K562 (cell line): ENCODE data around the gene RNF113B. TPM values are rescaled to one million over a fixed set of nuclear protein-coding genes. Genes with fewer than 3 reads are reported as not detected.

ENCODE experiments used
- ATAC-seq: fragments of 200-7000 bp; cut with Tn5 transposase; 3 replicates; pipeline ENCODE4 v1.9.1; 2020; ENCODE audit warnings: moderate library complexity
- BruUV-seq: library from RNA; stranded (reverse); fragments of 400-500 nt; replicated peaks from 2 replicates; lab custom pipeline; 2021; lab: Mats Ljungman, UMichigan
- CTCF ChIA-PET: fragments of 300-600 bp; formaldehyde crosslinking; extraction: SDS; loops from one replicate; lab custom pipeline; 2021; ENCODE audit warnings: low intra/inter-chr PET ratio; lab: Yijun Ruan, JAX
- POLR2A ChIA-PET: fragments of 300-600, 350-650 bp; sonication (Branson Sonifier 250); formaldehyde crosslinking; extraction: SDS; loops from one replicate; lab custom pipeline; 2021; ENCODE audit warnings: antibody characterized with exemption, inconsistent platforms; lab: Yijun Ruan, JAX
- DNase-seq, 4 experiments: peaks; one replicate each; pipeline versions ENCODE4 v3.0.0 to v3.0.0-alpha.2; 2011 to 2018; ENCODE audit warnings: low spot score in 3 of 4, mixed read lengths in 3 of 4; ENCODE audit errors: extremely low read depth in 1 of 4
- FAIRE-seq: peaks from 2 replicates; lab custom pipeline; 2011; peaks lifted over from hg19 to GRCh38; lab: Jason Lieb, UNC
- H2AFZ ChIP-seq: 2 replicates; pipeline ENCODE4 v1.6.0; 2011; ENCODE audit warnings: low read depth, low read length, control low read depth, inconsistent platforms
- H3K27ac ChIP-seq: fragments of 200-600 bp; 3 replicates; pipeline ENCODE4 v1.8.0; 2011; ENCODE audit warnings: low read depth, mild to moderate bottlenecking, control low read depth, inconsistent platforms, low read length, moderate library complexity, mixed read lengths; ENCODE audit errors: extremely low read depth
- H3K27me3 ChIP-seq, 2 experiments: fragments of 300-600 bp in 1 of 2; 2 replicates in 1 of 2; 3 replicates in 1 of 2; pipeline versions ENCODE4 v1.6.0 to v1.8.0; 2011; ENCODE audit warnings: inconsistent platforms in 2 of 2, low read length in 2 of 2, mild to moderate bottlenecking in 1 of 2, mixed read lengths in 1 of 2, moderate library complexity in 1 of 2; ENCODE audit not compliant: control insufficient read depth in 2 of 2, insufficient read depth in 2 of 2
- H3K36me3 ChIP-seq: fragments of 300-600 bp; 3 replicates; pipeline ENCODE4 v1.8.0; 2011; ENCODE audit warnings: mild to moderate bottlenecking, low read length, inconsistent platforms; ENCODE audit not compliant: control insufficient read depth, insufficient read depth
- H3K4me1 ChIP-seq, 2 experiments: fragments of 200-600 bp in 1 of 2; replicated peaks in 1 of 2; 2 replicates in 1 of 2; 3 replicates in 1 of 2; pipeline versions ENCODE4 v1.5.1 to v1.8.0; 2011; ENCODE audit warnings: inconsistent platforms in 2 of 2, low read length in 2 of 2, mild to moderate bottlenecking in 1 of 2, mixed read lengths in 1 of 2, moderate library complexity in 1 of 2; ENCODE audit not compliant: control insufficient read depth in 2 of 2, insufficient read depth in 2 of 2
- H3K4me2 ChIP-seq: 2 replicates; pipeline ENCODE4 v1.6.1; 2011; ENCODE audit warnings: low read length, control low read depth, inconsistent platforms, mixed read lengths; ENCODE audit not compliant: insufficient read depth
- H3K4me3 ChIP-seq: fragments of 200-600 bp; sonication (generic), shearing (Covaris generic); 2 replicates; pipeline ENCODE4 v1.5.1; 2016; ENCODE audit warnings: control low read depth, inconsistent platforms
- H3K79me2 ChIP-seq: fragments of 200-600 bp; 3 replicates; pipeline ENCODE4 v1.8.0; 2011; ENCODE audit warnings: low read length, inconsistent platforms; ENCODE audit not compliant: control insufficient read depth, insufficient read depth
- H3K9ac ChIP-seq, 2 experiments: 2 replicates each; pipeline versions ENCODE4 v1.6.0 to v1.6.1; 2011; ENCODE audit warnings: low read depth in 2 of 2, low read length in 2 of 2, control low read depth in 1 of 2, inconsistent platforms in 1 of 2, mild to moderate bottlenecking in 1 of 2, mixed read lengths in 1 of 2; ENCODE audit not compliant: insufficient read depth in 1 of 2
- H3K9me1 ChIP-seq: one replicate; pipeline ENCODE4 v1.6.0; 2011; ENCODE audit warnings: inconsistent platforms, mild to moderate bottlenecking, low read length, moderate library complexity; ENCODE audit not compliant: control insufficient read depth, insufficient read depth
- H3K9me3 ChIP-seq: replicated peaks from 2 replicates; pipeline ENCODE4 v1.5.1; 2011; ENCODE audit warnings: low read depth, low read length, inconsistent platforms; ENCODE audit not compliant: control insufficient read depth, insufficient read depth
- H4K20me1 ChIP-seq: replicated peaks from 2 replicates; pipeline ENCODE4 v1.6.1; 2011; ENCODE audit warnings: low read length, inconsistent platforms, mixed read lengths; ENCODE audit not compliant: control insufficient read depth, insufficient read depth
- CREBBP ChIP-seq: IDR thresholded peaks from one replicate; pipeline ENCODE4 v1.6.1; 2012; ENCODE audit warnings: low read depth, mild to moderate bottlenecking, control low read depth, inconsistent platforms, low read length
- MEIS2 ChIP-seq: fragments of 450-650 bp; IDR thresholded peaks from 2 replicates; pipeline ENCODE4 v1.6.1; 2014; ENCODE audit warnings: mild to moderate bottlenecking; ENCODE audit not compliant: partially characterized antibody
- MYC ChIP-seq, 2 experiments: fragments of 250-450 bp in 1 of 2; sonication (Bioruptor Pico) in 1 of 2; IDR thresholded peaks; 2 replicates each; pipeline versions ENCODE4 v1.5.1 to v1.6.1; 2012 to 2021; ENCODE audit warnings: low read depth in 2 of 2, borderline replicate concordance in 1 of 2, improper control_type of control experiment in 1 of 2, low read length in 1 of 2, mild to moderate bottlenecking in 1 of 2, moderate library complexity in 1 of 2
- RBBP5 ChIP-seq: fragments of 200-600 bp; sonication (generic); IDR thresholded peaks from 2 replicates; pipeline ENCODE4 v1.6.1; 2012; ENCODE audit warnings: borderline replicate concordance, mild to moderate bottlenecking, low read length, control low read depth, inconsistent platforms; ENCODE audit not compliant: insufficient read depth, poor library complexity, severe bottlenecking
- RBFOX2 ChIP-seq: fragments of 200-400 bp; formaldehyde crosslinking; IDR thresholded peaks from 2 replicates; pipeline ENCODE4 v1.6.1; 2017; ENCODE audit warnings: low read depth, mild to moderate bottlenecking, low read length, moderate library complexity
- SMAD1 ChIP-seq: fragments of 150-350 bp; IDR thresholded peaks from 2 replicates; pipeline ENCODE4 v1.6.1; 2014; ENCODE audit warnings: low read length, low read depth; ENCODE audit not compliant: partially characterized antibody
- STAT5B ChIP-seq: fragments of 250-450 bp; sonication (Bioruptor Pico); IDR thresholded peaks from 2 replicates; pipeline ENCODE4 v1.8.0; 2021; ENCODE audit warnings: mild to moderate bottlenecking, inconsistent platforms
- ZBED1 ChIP-seq: IDR thresholded peaks from 2 replicates; pipeline ENCODE4 v1.6.1; 2014
- ZNF121 ChIP-seq: sonication (generic); formaldehyde crosslinking; conservative IDR thresholded peaks from 2 replicates; pipeline ENCODE4 v1.8.0; 2022; ENCODE audit warnings: missing genetic modification reagents
- ZNF253 ChIP-seq: fragments of 250-450 bp; sonication (Bioruptor Pico); conservative IDR thresholded peaks from 2 replicates; pipeline ENCODE4 v1.6.1; 2021; ENCODE audit warnings: mild to moderate bottlenecking
- ZNF75A ChIP-seq: fragments of 450-650 bp; formaldehyde crosslinking; IDR thresholded peaks from 2 replicates; pipeline ENCODE4 v1.4.0; 2020; ENCODE audit warnings: mild to moderate bottlenecking
- WGBS: fragments of 100-300 bp; shearing (Covaris generic); methylation state at CpG from one replicate; pipeline ENCODE4 v1.1.6; 2016; ENCODE audit warnings: low coverage, mixed read lengths; ENCODE audit not compliant: insufficient coverage; ENCODE audit errors: missing lambda C conversion rate; 5-methylcytosine and 5-hydroxymethylcytosine counted together
- in situ Hi-C: fragments of 300-500 bp; cut with MboI; formaldehyde crosslinking; loops from 4 replicates; pipeline ENCODE4 v1.15.0; 2018; ENCODE audit warnings: inconsistent platforms, mixed read lengths
- intact Hi-C: fragments of 100-400 bp; cut with micrococcal nuclease; formaldehyde crosslinking; loops from 2 replicates; pipeline ENCODE4 v1.14.2; 2022
- polyA plus RNA-seq, 8 experiments: library from polyadenylated mRNA; depleted of rRNA in 4 of 8; stranded (reverse) in 5 of 8; unstranded in 3 of 8; fragments of >200 nt; fragmentation: Nextera tagmentation in 2 of 8; fragmentation: Illumina TruSeq in 1 of 8; extraction: Ambion mirVana in 2 of 8; extraction: Trizol in 1 of 8; gene quantifications; 2 replicates each; pipeline versions ENCODE4 v1.2.1 to v1.2.3, GENCODE V29; 2011 to 2014; ENCODE audit warnings: inconsistent platforms in 1 of 8, missing spikeins in 1 of 8
- total RNA-seq, 7 experiments: library from RNA; depleted of rRNA in 6 of 7; stranded (reverse); fragments of >200 nt in 6 of 7; fragmentation: Illumina TruSeq in 2 of 7; extraction: Trizol in 2 of 7; gene quantifications; 2 replicates each; pipeline versions ENCODE4 v1.2.1 to v1.2.3, GENCODE V29; 2011 to 2021; ENCODE audit warnings: low replicate concordance in 1 of 7
- TF ChIP-seq, protein P1 (sequence below), 2 experiments: fragments of 450-650 bp in 1 of 2; IDR thresholded peaks; 2 replicates each; pipeline ENCODE4 v1.6.1; 2011 to 2017; ENCODE audit warnings: low read depth in 2 of 2, antibody characterized with exemption in 1 of 2, borderline replicate concordance in 1 of 2, low read length in 1 of 2, mild to moderate bottlenecking in 1 of 2, mixed read lengths in 1 of 2; ENCODE audit not compliant: control insufficient read depth in 1 of 2

RNF113B gene
- total and polyA plus RNA-seq, 9 of the 15 experiments (the other 6 are each of a cell fraction or from before 2014, with no cell fraction given) = 0.09 TPM; not detected in 8

DNA sequence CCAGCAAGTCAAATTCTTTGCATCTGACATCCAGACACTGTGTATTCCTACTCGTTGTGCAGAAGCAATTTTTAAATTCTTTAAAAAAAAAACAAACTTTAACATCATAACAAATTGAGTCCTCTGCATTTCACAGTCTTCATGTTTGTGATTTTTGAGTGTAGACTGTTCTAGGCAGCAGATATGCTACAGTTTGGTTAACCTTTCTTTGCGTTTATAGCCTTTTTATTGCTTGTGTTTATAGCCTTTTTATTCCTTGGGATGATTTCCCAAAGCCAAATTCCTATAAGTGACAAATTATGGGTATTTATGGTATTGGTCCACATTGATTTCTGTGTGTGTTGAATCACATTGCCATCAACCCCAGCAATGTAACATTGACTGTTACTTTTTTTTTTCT, 14.9 kb upstream of the RNF113B start:
- DNase-seq (no peak), ATAC-seq (no peak), FAIRE-seq (no peak)
- in situ Hi-C loops (no loop called here), intact Hi-C loops (no loop called here)
- Histone ChIP-seq H4K20me1 (no peaks in the 10 kb centered on the region), H3K36me3 (no peaks in the 10 kb centered on the region), H3K27ac (no peak overlapping the region), H3K9me3 (no peaks in the 10 kb centered on the region), H3K27me3 (peaks cover 0 to 5% of the 10 kb centered on the region in 2 experiments; a peak in 3 of 5 replicates), H3K9me1 (no peaks in the 10 kb centered on the region), H2AFZ (no peak overlapping the region), H3K9ac (no peak overlapping the region), H3K4me1 (no peaks in the 10 kb centered on the region), H3K79me2 (no peaks in the 10 kb centered on the region), H3K4me3 (no peak overlapping the region), H3K4me2 (no peak overlapping the region)
- TF ChIP-seq SMAD1 (no peak), RBBP5 (no peak), MEIS2 (no peak), RBFOX2 (no peak), ZNF75A (CRISPR knock-in tag) (no peak), CREBBP (no peak), ZNF121 (CRISPR knock-in tag) (no peak), STAT5B (no peak), ZNF253 (CRISPR knock-in tag) (no peak), MYC (IDR thresholded peaks at IDR 0.05; ENCODE audit: low read depth, low read length) (no peak), MYC (CRISPR knock-in tag; IDR thresholded peaks at IDR 0.05; ENCODE audit: borderline replicate concordance, low read depth) (no peak), ZBED1 (no peak)
- TF ChIP-seq, protein P1, sequence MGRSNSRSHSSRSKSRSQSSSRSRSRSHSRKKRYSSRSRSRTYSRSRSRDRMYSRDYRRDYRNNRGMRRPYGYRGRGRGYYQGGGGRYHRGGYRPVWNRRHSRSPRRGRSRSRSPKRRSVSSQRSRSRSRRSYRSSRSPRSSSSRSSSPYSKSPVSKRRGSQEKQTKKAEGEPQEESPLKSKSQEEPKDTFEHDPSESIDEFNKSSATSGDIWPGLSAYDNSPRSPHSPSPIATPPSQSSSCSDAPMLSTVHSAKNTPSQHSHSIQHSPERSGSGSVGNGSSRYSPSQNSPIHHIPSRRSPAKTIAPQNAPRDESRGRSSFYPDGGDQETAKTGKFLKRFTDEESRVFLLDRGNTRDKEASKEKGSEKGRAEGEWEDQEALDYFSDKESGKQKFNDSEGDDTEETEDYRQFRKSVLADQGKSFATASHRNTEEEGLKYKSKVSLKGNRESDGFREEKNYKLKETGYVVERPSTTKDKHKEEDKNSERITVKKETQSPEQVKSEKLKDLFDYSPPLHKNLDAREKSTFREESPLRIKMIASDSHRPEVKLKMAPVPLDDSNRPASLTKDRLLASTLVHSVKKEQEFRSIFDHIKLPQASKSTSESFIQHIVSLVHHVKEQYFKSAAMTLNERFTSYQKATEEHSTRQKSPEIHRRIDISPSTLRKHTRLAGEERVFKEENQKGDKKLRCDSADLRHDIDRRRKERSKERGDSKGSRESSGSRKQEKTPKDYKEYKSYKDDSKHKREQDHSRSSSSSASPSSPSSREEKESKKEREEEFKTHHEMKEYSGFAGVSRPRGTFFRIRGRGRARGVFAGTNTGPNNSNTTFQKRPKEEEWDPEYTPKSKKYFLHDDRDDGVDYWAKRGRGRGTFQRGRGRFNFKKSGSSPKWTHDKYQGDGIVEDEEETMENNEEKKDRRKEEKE (IDR thresholded peaks at IDR 0.05; ENCODE audit: borderline replicate concordance in 1 of 2, control insufficient read depth in 1 of 2, low read depth in 2 of 2, low read length in 1 of 2) = no peak
- CTCF ChIA-PET = no interaction called here
- 0% methylated on average over 2 of the region's 2 CpGs for WGBS
- BruUV-seq = no TSS peak
- POLR2A ChIA-PET = no interaction called here
